Endothelial cell (in vitro differentiated cells): ENCODE data around the gene DMRTA1. TPM values are rescaled to one million over a fixed set of nuclear protein-coding genes. Genes with fewer than 3 reads are reported as not detected.
"Not testable (repeated sequence)": the region's sequence is repeated elsewhere in the genome, so short reads cannot be mapped to it uniquely, and the experiment has no call there.

ENCODE experiments used
- DNase-seq: peaks from one replicate; pipeline ENCODE4 v3.0.0; 2021; ENCODE audit warnings: low spot score
- H3K27ac Mint-ChIP-seq: one replicate; pipeline ENCODE4 v1.8.0; 2021; ENCODE audit warnings: mixed read lengths, inconsistent platforms; ENCODE audit not compliant: unreplicated experiment
- H3K27me3 Mint-ChIP-seq: one replicate; pipeline ENCODE4 v1.8.0; 2021; ENCODE audit warnings: mild to moderate bottlenecking, moderate library complexity, mixed read lengths, inconsistent platforms; ENCODE audit not compliant: unreplicated experiment
- H3K36me3 Mint-ChIP-seq: one replicate; pipeline ENCODE4 v1.8.0; 2021; ENCODE audit warnings: mild to moderate bottlenecking, low read depth, mixed read lengths, inconsistent platforms; ENCODE audit not compliant: unreplicated experiment
- H3K4me1 Mint-ChIP-seq: one replicate; pipeline ENCODE4 v1.8.0; 2021; ENCODE audit warnings: mild to moderate bottlenecking, mixed read lengths, inconsistent platforms; ENCODE audit not compliant: unreplicated experiment
- H3K4me3 Mint-ChIP-seq: one replicate; pipeline ENCODE4 v1.8.0; 2021; ENCODE audit warnings: mild to moderate bottlenecking, mixed read lengths, inconsistent platforms; ENCODE audit not compliant: unreplicated experiment
- H3K9me3 Mint-ChIP-seq: one replicate; pipeline ENCODE4 v1.8.0; 2021; ENCODE audit warnings: mixed read lengths, inconsistent platforms; ENCODE audit not compliant: unreplicated experiment
- total RNA-seq: library from RNA; stranded (reverse); fragmentation: NEBNext Ultra II Directional; extraction: Animal tissue kit (Norgen Biotek cat#: 25700); gene quantifications from one replicate; pipeline ENCODE4 v1.2.1, GENCODE V29; 2021; ENCODE audit not compliant: unreplicated experiment
- TF ChIP-seq, protein P1 (sequence below): fragments of 200-600 bp; sonication (generic); IDR thresholded peaks from one replicate; pipeline ENCODE4 v1.5.0; 2021; ENCODE audit warnings: antibody characterized with exemption; ENCODE audit not compliant: unreplicated experiment

Gene DMRTA1
- total RNA-seq, 1 donor from 2014 or later, result 6.3 TPM

- H3K27ac Mint-ChIP-seq, result no peak overlapping the region
- no peaks in the 10 kb centered on the region for H3K36me3 Mint-ChIP-seq
- H3K9me3 Mint-ChIP-seq, result no peaks in the 10 kb centered on the region
- no peak overlapping the region for H3K4me3 Mint-ChIP-seq
- TF ChIP-seq, protein P1, sequence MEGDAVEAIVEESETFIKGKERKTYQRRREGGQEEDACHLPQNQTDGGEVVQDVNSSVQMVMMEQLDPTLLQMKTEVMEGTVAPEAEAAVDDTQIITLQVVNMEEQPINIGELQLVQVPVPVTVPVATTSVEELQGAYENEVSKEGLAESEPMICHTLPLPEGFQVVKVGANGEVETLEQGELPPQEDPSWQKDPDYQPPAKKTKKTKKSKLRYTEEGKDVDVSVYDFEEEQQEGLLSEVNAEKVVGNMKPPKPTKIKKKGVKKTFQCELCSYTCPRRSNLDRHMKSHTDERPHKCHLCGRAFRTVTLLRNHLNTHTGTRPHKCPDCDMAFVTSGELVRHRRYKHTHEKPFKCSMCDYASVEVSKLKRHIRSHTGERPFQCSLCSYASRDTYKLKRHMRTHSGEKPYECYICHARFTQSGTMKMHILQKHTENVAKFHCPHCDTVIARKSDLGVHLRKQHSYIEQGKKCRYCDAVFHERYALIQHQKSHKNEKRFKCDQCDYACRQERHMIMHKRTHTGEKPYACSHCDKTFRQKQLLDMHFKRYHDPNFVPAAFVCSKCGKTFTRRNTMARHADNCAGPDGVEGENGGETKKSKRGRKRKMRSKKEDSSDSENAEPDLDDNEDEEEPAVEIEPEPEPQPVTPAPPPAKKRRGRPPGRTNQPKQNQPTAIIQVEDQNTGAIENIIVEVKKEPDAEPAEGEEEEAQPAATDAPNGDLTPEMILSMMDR, result no peak
- no peaks in the 10 kb centered on the region for H3K4me1 Mint-ChIP-seq
- no peaks in the 10 kb centered on the region for H3K27me3 Mint-ChIP-seq
- DNase-seq, result no peak
Measured at GRCh38 chr9:22457448-22457847, 10.8 kb downstream of the DMRTA1 start.

- no peak overlapping the region for H3K4me3 Mint-ChIP-seq
- no peak for DNase-seq
- no peaks in the 10 kb centered on the region for H3K36me3 Mint-ChIP-seq
- H3K4me1 Mint-ChIP-seq, result no peaks in the 10 kb centered on the region
- H3K27ac Mint-ChIP-seq, result no peak overlapping the region
- TF ChIP-seq, protein P1, result no peak
- H3K27me3 Mint-ChIP-seq, result no peaks in the 10 kb centered on the region
- H3K9me3 Mint-ChIP-seq, result no peaks in the 10 kb centered on the region
Measured at GRCh38 chr9:22463205-22463604, 16.6 kb downstream of the DMRTA1 start.

- Mint-ChIP-seq H3K9me3 (no peaks in the 10 kb centered on the region), H3K36me3 (no peaks in the 10 kb centered on the region), H3K27ac (no peak overlapping the region), H3K27me3 (no peaks in the 10 kb centered on the region), H3K4me3 (no peak overlapping the region), H3K4me1 (no peaks in the 10 kb centered on the region)
- peak; percentile 58 for DNase-seq
- TF ChIP-seq, protein P1, result peak; percentile 92
Measured at GRCh38 chr9:22469928-22470544, 23.4 kb downstream of the DMRTA1 start.

DNA sequence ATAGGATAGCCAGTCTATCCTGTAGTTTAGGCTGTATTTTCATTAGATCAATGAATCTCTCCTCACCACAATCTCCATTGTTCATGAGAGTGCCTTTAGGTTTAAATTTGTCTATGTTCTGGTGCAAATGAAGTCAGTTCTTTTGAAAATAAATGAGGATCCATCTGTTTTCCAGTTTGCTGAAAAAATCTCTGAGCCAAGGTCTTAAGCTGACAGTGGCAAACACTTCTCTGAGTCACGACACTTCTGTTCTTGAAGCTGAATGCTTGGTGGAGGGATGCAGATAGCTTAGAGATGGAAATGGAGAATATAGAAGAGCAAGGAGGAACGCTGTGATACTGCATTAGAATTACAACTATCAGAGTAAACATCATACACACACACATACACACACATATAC is 34.9 kb downstream of the DMRTA1 start:
- TF ChIP-seq, protein P1, result no peak
- no peak overlapping the region for H3K4me3 Mint-ChIP-seq
- no peak overlapping the region for H3K27ac Mint-ChIP-seq
- no peaks in the 10 kb centered on the region for H3K36me3 Mint-ChIP-seq
- peaks cover 4% of the 10 kb centered on the region for H3K9me3 Mint-ChIP-seq
- no peak for DNase-seq
- H3K27me3 Mint-ChIP-seq, result no peaks in the 10 kb centered on the region
- peaks cover 25% of the 10 kb centered on the region for H3K4me1 Mint-ChIP-seq

GRCh38 chr9:22483528-22484070 is 37.0 kb downstream of the DMRTA1 start:
- Mint-ChIP-seq H3K4me3 (no peak overlapping the region), H3K27ac (peak overlapping the region; percentile 90), H3K4me1 (peaks cover 25% of the 10 kb centered on the region), H3K27me3 (no peaks in the 10 kb centered on the region), H3K36me3 (no peaks in the 10 kb centered on the region), H3K9me3 (peaks cover 4% of the 10 kb centered on the region)
- TF ChIP-seq, protein P1, result no peak
- DNase-seq, result no peak

GRCh38 chr9:22496197-22496596 is 49.6 kb downstream of the DMRTA1 start:
- not testable (repeated sequence) for DNase-seq, H3K4me1 Mint-ChIP-seq, H3K36me3 Mint-ChIP-seq, H3K4me3 Mint-ChIP-seq, H3K27me3 Mint-ChIP-seq, H3K27ac Mint-ChIP-seq, H3K9me3 Mint-ChIP-seq
